Liver (tissue), 9 donors: ENCODE measurements around the gene LEAP2. TPM values are rescaled to one million over a fixed set of nuclear protein-coding genes. Genes with fewer than 3 reads are reported as not detected.

ENCODE experiments used
- DNase-seq: peaks from one replicate; pipeline ENCODE4 v3.0.0-alpha.2; 2017; ENCODE audit warnings: low spot score
- H3K27ac ChIP-seq, 2 donors: one replicate each; pipeline ENCODE4 v1.7.0; 2013; ENCODE audit warnings: inconsistent platforms in 2 of 2, low read length in 2 of 2, control low read depth in 1 of 2, low read depth in 1 of 2, mild to moderate bottlenecking in 1 of 2
- H3K27me3 ChIP-seq, 4 donors: one replicate each; pipeline versions ENCODE4 v1.6.1 to v1.7.0; 2013; ENCODE audit warnings: low read length in 3 of 4, inconsistent platforms in 1 of 4, mild to moderate bottlenecking in 1 of 4, moderate library complexity in 1 of 4; ENCODE audit not compliant: control insufficient read depth in 4 of 4, insufficient read depth in 4 of 4
- H3K36me3 ChIP-seq, 4 donors: one replicate each; pipeline versions ENCODE4 v1.6.1 to v1.7.0; 2013; ENCODE audit warnings: low read length in 3 of 4, mild to moderate bottlenecking in 3 of 4, low read depth in 1 of 4, moderate library complexity in 1 of 4; ENCODE audit not compliant: control insufficient read depth in 4 of 4, insufficient read depth in 3 of 4
- H3K4me1 ChIP-seq, 4 donors: one replicate each; pipeline versions ENCODE4 v1.6.1 to v1.7.0; 2013; ENCODE audit warnings: low read length in 3 of 4, mild to moderate bottlenecking in 3 of 4, moderate library complexity in 1 of 4; ENCODE audit not compliant: control insufficient read depth in 4 of 4, insufficient read depth in 4 of 4
- H3K4me3 ChIP-seq, 3 donors: one replicate each; pipeline versions ENCODE4 v1.6.1 to v1.7.0; 2013; ENCODE audit warnings: low read length in 3 of 3, control low read depth in 1 of 3, low read depth in 1 of 3, mild to moderate bottlenecking in 1 of 3
- H3K9ac ChIP-seq, 2 donors: one replicate each; pipeline ENCODE4 v1.7.0; 2013; ENCODE audit warnings: low read length in 2 of 2, mild to moderate bottlenecking in 2 of 2, moderate library complexity in 2 of 2, control low read depth in 1 of 2, low read depth in 1 of 2
- H3K9me3 ChIP-seq, 4 donors: one replicate each; pipeline versions ENCODE4 v1.6.1 to v1.7.0; 2013; ENCODE audit warnings: low read length in 3 of 4; ENCODE audit not compliant: control insufficient read depth in 4 of 4
- EGR1 ChIP-seq, 2 donors: IDR thresholded peaks; 2 replicates each; pipeline ENCODE4 v1.6.1; 2016 to 2018; ENCODE audit warnings: antibody characterized with exemption in 2 of 2, low read depth in 2 of 2
- FOXA1 ChIP-seq: IDR thresholded peaks from 2 replicates; pipeline ENCODE4 v1.6.1; 2016; ENCODE audit warnings: antibody characterized with exemption
- FOXA2 ChIP-seq: IDR thresholded peaks from 2 replicates; pipeline ENCODE4 v1.6.1; 2016; ENCODE audit warnings: antibody characterized with exemption
- GABPA ChIP-seq, 2 donors: IDR thresholded peaks in 1 of 2; conservative IDR thresholded peaks in 1 of 2; 2 replicates each; pipeline ENCODE4 v1.6.1; 2016; ENCODE audit warnings: antibody characterized with exemption in 2 of 2, mild to moderate bottlenecking in 1 of 2, moderate library complexity in 1 of 2
- HNF4G ChIP-seq: IDR thresholded peaks from 2 replicates; pipeline ENCODE4 v1.6.1; 2016; ENCODE audit warnings: antibody characterized with exemption
- NR2F2 ChIP-seq: IDR thresholded peaks from 2 replicates; pipeline ENCODE4 v1.6.1; 2016; ENCODE audit warnings: antibody characterized with exemption
- RAD21 ChIP-seq, 2 donors: IDR thresholded peaks; 2 replicates each; pipeline ENCODE4 v1.6.1; 2016; ENCODE audit warnings: antibody characterized with exemption in 2 of 2, mild to moderate bottlenecking in 2 of 2
- SP1 ChIP-seq: IDR thresholded peaks from 2 replicates; pipeline ENCODE4 v1.6.1; 2018; ENCODE audit warnings: antibody characterized with exemption, mild to moderate bottlenecking
- TAF1 ChIP-seq: conservative IDR thresholded peaks from 2 replicates; pipeline ENCODE4 v1.6.1; 2016; ENCODE audit warnings: antibody characterized with exemption, mild to moderate bottlenecking
- YY1 ChIP-seq: IDR thresholded peaks from 2 replicates; pipeline ENCODE4 v1.6.1; 2016; ENCODE audit warnings: antibody characterized with exemption, mild to moderate bottlenecking
- WGBS: extraction: QIAGEN DNeasy Blood & Tissue Kit; methylation state at CpG from one replicate; pipeline ENCODE4 v1.1.7; 2013; 5-methylcytosine and 5-hydroxymethylcytosine counted together
- polyA plus RNA-seq, 2 donors: library from polyadenylated mRNA; stranded (reverse) in 1 of 2; unstranded in 1 of 2; fragments of 200-250 nt in 1 of 2; fragments of >200 nt in 1 of 2; fragmentation: Nextera tagmentation in 1 of 2; extraction: Ambion mirVana in 1 of 2; gene quantifications; one replicate each; pipeline versions ENCODE4 v1.2.1 to v1.2.3, GENCODE V29; 2013 to 2015
- total RNA-seq, 2 donors: library from RNA; depleted of rRNA; stranded (reverse); fragments of >200 nt; gene quantifications; one replicate each; pipeline ENCODE4 v1.2.3, GENCODE V29; 2014
- TF ChIP-seq, protein P1 (sequence below): fragments of 150-350 bp; IDR thresholded peaks from 2 replicates; pipeline ENCODE4 v1.5.1; 2017; ENCODE audit warnings: improper control_type of control experiment, low read depth, low read length; ENCODE audit not compliant: missing input control
- TF ChIP-seq, protein P2 (sequence below): IDR thresholded peaks from 2 replicates; pipeline ENCODE4 v1.6.1; 2016; ENCODE audit warnings: antibody characterized with exemption
- TF ChIP-seq, protein P3 (sequence below): IDR thresholded peaks from 2 replicates; pipeline ENCODE4 v1.6.1; 2016; ENCODE audit warnings: antibody characterized with exemption
- donor health status: healthy.
- donor health status: healthy.
- donor health status: healthy.
- donor health status: healthy.
- donor health status: healthy.

LEAP2 gene
- total and polyA plus RNA-seq, 4 donors = 12.0 to 736 (median 62.4) TPM

DNA sequence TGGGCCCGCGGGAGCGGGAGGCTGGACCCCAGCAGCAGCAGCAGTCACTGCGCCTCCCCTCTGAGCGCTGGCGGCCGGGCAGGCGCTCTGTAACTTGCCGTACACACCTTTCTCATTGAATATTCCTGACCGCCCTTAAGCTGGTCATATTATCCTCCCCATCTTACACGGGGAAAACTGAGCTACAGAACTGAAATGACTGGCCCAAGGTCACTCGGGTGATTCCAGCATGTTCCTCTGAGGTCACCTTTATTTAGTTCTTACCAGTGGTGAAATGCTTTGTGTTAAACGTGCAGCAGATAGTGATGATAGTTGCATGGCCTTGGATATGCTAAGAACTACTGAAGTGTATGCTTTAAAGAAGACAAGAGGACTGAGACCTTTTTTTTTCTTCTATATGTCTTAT lies 6.4 kb upstream of the LEAP2 start:
- Histone ChIP-seq H3K9me3 (no peaks in the 10 kb centered on the region), H3K36me3 (peaks cover 0 to 15% (median 9%) of the 10 kb centered on the region in 4 donors), H3K27ac (peak overlapping the region; percentile 98 to 99), H3K4me3 (peak overlapping the region; percentile 71 to 91 (median 90)), H3K4me1 (peaks cover 11 to 48% (median 28%) of the 10 kb centered on the region in 4 donors), H3K27me3 (no peaks in the 10 kb centered on the region), H3K9ac (peak overlapping the region; percentile 94 to 99)
- TF ChIP-seq FOXA2 = no peak
- TF ChIP-seq, protein P1, sequence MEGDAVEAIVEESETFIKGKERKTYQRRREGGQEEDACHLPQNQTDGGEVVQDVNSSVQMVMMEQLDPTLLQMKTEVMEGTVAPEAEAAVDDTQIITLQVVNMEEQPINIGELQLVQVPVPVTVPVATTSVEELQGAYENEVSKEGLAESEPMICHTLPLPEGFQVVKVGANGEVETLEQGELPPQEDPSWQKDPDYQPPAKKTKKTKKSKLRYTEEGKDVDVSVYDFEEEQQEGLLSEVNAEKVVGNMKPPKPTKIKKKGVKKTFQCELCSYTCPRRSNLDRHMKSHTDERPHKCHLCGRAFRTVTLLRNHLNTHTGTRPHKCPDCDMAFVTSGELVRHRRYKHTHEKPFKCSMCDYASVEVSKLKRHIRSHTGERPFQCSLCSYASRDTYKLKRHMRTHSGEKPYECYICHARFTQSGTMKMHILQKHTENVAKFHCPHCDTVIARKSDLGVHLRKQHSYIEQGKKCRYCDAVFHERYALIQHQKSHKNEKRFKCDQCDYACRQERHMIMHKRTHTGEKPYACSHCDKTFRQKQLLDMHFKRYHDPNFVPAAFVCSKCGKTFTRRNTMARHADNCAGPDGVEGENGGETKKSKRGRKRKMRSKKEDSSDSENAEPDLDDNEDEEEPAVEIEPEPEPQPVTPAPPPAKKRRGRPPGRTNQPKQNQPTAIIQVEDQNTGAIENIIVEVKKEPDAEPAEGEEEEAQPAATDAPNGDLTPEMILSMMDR = no peak
- no peak for DNase-seq
- 2% methylated on average over 13 of the region's 13 CpGs for WGBS

DNA sequence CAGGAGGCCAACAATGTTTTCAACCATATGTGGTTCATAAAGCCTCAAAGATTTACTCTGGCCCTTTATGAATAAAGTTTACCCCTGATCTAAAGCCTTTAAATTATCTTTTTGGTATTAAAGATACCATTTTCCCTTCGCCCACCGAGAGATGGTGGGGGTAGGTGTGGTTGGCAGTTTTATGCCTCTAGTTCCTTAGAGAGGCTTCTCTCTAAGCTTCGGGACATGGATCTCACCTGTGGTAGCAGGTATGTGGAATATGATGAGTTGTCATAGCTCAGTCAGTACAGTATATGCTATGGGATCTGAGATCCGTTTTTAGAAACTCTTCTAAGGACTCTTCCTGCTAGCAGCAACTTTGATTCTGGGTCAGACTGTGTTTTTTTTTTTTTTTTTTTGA lies 4.7 kb upstream of the LEAP2 start:
- DNase-seq = no peak
- no peaks in the 10 kb centered on the region for H3K27me3 ChIP-seq
- H3K9ac ChIP-seq = no peak overlapping the region
- peaks cover 17 to 59% (median 36%) of the 10 kb centered on the region in 4 donors for H3K4me1 ChIP-seq
- TF ChIP-seq, protein P1 = no peak
- TF ChIP-seq HNF4G = no peak
- no peak for TF ChIP-seq EGR1 (IDR thresholded peaks at IDR 0.05; ENCODE audit: low read depth in 2 of 2)
- no peak for TF ChIP-seq FOXA1
- TF ChIP-seq, protein P2, sequence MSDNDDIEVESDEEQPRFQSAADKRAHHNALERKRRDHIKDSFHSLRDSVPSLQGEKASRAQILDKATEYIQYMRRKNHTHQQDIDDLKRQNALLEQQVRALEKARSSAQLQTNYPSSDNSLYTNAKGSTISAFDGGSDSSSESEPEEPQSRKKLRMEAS = no peak
- TF ChIP-seq YY1 = no peak
- TF ChIP-seq GABPA (IDR thresholded peaks at IDR 0.05 in 1 of 2, conservative IDR thresholded peaks at IDR 0.05 in 1 of 2) = no peak
- no peak for TF ChIP-seq RAD21 (IDR thresholded peaks at IDR 0.05)
- TF ChIP-seq TAF1 = no peak
- no peak for TF ChIP-seq SP1
- TF ChIP-seq NR2F2 = no peak
- TF ChIP-seq, protein P3, sequence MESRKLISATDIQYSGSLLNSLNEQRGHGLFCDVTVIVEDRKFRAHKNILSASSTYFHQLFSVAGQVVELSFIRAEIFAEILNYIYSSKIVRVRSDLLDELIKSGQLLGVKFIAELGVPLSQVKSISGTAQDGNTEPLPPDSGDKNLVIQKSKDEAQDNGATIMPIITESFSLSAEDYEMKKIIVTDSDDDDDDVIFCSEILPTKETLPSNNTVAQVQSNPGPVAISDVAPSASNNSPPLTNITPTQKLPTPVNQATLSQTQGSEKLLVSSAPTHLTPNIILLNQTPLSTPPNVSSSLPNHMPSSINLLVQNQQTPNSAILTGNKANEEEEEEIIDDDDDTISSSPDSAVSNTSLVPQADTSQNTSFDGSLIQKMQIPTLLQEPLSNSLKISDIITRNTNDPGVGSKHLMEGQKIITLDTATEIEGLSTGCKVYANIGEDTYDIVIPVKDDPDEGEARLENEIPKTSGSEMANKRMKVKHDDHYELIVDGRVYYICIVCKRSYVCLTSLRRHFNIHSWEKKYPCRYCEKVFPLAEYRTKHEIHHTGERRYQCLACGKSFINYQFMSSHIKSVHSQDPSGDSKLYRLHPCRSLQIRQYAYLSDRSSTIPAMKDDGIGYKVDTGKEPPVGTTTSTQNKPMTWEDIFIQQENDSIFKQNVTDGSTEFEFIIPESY = no peak
- peak overlapping the region; percentile 98 to 99 for H3K27ac ChIP-seq
- no peak overlapping the region for H3K4me3 ChIP-seq
- no peaks in the 10 kb centered on the region for H3K9me3 ChIP-seq
- WGBS = 91% methylated on average over 4 of the region's 4 CpGs
- H3K36me3 ChIP-seq = peaks cover 0 to 17% (median 9%) of the 10 kb centered on the region in 4 donors
